HL-60 (cell line): ENCODE data around the gene PRPF6.

Source experiments
- GABPA ChIP-seq: IDR thresholded peaks from 2 replicates; pipeline ENCODE4 v1.6.1; 2012; ENCODE audit warnings: low read depth
- POLR2AphosphoS5 ChIP-seq: IDR thresholded peaks from 2 replicates; pipeline ENCODE4 v1.6.1; 2012; ENCODE audit warnings: low read depth
- TF ChIP-seq, protein P1 (sequence below): IDR thresholded peaks from one replicate; pipeline ENCODE4 v1.5.1; 2011; ENCODE audit warnings: low read length, control low read depth, inconsistent platforms; ENCODE audit not compliant: insufficient read depth
- TF ChIP-seq, protein P2 (sequence below): IDR thresholded peaks from 2 replicates; pipeline ENCODE4 v1.6.1; 2012; ENCODE audit warnings: low read depth; ENCODE audit not compliant: insufficient replicate concordance

DNA sequence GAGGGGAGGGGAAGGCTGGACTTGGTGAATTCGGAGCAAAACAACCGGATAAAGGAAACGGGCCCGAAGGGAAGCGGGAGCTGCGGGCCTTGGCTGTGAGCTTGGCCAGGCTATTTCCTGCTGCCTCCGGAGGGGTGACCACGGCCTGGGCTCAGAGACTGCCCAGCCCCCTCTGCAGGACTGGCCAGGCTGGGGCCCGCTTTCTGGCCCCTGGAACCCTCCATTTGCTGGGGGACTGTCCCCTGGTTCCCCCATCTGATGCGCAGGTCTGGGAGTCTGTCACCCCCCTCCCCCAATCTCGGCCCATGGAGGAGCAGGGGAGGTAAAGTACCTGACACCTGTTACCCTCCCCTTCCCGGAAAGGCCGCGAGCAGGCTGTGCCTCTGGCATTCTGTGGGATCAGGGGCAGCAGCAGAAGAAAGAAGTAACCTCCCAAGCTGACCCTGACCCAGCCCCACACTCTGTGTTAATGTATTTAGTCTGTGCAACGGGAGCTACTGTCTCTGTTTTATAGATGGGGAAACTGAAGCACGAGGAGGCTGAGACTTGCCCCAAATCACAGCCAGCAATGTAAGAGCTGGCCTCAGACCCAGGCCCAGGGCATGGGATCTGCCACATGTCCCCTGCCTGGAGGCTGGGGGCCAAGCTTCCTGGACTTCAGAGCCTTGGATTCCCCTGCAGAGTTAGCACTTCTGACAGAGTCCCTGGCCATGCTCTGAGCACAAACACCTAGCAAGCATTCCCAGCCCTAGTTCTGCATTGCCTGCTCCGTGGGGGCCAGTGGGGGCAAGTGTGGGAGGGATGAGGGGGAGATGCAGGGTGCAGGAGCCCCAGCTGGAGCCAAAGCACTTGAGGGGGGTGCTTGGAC, 58.6 kb downstream of the PRPF6 start:
- TF ChIP-seq, protein P1, sequence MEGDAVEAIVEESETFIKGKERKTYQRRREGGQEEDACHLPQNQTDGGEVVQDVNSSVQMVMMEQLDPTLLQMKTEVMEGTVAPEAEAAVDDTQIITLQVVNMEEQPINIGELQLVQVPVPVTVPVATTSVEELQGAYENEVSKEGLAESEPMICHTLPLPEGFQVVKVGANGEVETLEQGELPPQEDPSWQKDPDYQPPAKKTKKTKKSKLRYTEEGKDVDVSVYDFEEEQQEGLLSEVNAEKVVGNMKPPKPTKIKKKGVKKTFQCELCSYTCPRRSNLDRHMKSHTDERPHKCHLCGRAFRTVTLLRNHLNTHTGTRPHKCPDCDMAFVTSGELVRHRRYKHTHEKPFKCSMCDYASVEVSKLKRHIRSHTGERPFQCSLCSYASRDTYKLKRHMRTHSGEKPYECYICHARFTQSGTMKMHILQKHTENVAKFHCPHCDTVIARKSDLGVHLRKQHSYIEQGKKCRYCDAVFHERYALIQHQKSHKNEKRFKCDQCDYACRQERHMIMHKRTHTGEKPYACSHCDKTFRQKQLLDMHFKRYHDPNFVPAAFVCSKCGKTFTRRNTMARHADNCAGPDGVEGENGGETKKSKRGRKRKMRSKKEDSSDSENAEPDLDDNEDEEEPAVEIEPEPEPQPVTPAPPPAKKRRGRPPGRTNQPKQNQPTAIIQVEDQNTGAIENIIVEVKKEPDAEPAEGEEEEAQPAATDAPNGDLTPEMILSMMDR, result no peak
- TF ChIP-seq GABPA (no peak), POLR2AphosphoS5 (no peak)
- TF ChIP-seq, protein P2, sequence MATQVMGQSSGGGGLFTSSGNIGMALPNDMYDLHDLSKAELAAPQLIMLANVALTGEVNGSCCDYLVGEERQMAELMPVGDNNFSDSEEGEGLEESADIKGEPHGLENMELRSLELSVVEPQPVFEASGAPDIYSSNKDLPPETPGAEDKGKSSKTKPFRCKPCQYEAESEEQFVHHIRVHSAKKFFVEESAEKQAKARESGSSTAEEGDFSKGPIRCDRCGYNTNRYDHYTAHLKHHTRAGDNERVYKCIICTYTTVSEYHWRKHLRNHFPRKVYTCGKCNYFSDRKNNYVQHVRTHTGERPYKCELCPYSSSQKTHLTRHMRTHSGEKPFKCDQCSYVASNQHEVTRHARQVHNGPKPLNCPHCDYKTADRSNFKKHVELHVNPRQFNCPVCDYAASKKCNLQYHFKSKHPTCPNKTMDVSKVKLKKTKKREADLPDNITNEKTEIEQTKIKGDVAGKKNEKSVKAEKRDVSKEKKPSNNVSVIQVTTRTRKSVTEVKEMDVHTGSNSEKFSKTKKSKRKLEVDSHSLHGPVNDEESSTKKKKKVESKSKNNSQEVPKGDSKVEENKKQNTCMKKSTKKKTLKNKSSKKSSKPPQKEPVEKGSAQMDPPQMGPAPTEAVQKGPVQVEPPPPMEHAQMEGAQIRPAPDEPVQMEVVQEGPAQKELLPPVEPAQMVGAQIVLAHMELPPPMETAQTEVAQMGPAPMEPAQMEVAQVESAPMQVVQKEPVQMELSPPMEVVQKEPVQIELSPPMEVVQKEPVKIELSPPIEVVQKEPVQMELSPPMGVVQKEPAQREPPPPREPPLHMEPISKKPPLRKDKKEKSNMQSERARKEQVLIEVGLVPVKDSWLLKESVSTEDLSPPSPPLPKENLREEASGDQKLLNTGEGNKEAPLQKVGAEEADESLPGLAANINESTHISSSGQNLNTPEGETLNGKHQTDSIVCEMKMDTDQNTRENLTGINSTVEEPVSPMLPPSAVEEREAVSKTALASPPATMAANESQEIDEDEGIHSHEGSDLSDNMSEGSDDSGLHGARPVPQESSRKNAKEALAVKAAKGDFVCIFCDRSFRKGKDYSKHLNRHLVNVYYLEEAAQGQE, result no peak
